CD4-positive, alpha-beta T cell treated with Interleukin-1 beta for 1 hour (primary cell): ENCODE results near the gene HMCN1.

Experiments
- DNase-seq, 2 donors: peaks; one replicate each; pipeline ENCODE4 v3.0.0-alpha.2; 2020 to 2022

The HMCN1 gene

DNA sequence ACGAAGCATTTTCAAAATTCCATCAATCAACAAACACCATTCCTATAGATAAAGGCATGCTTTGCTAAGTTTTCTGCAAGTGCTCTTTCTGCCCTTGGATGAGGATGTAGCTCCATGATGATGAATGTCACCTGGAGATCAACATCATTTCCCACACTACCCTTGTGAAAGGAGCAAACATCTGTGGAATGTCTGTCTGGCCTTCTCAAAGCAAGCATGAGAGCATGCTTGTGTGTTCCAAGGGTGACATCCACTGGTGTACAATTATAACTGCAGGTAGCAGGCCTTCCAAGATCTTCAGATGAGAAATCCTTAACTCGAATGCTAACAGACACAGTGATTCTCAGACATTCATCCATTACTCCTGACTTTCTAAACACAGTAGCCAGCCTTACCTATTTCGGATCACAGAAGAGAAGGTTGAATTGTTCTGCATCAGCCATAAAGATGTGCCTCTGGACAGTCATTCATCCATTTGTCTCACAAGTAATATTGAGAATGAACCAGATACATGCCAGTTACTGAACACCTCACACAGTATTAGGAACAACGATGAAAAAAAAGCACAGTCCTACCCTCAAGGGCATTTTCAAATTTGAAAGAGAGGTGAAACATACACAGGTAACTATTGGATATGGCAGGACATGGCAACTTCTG lies 478.5 kb downstream of the HMCN1 start:
- DNase-seq = peak in 1 of 2 donors; percentile 4

DNA sequence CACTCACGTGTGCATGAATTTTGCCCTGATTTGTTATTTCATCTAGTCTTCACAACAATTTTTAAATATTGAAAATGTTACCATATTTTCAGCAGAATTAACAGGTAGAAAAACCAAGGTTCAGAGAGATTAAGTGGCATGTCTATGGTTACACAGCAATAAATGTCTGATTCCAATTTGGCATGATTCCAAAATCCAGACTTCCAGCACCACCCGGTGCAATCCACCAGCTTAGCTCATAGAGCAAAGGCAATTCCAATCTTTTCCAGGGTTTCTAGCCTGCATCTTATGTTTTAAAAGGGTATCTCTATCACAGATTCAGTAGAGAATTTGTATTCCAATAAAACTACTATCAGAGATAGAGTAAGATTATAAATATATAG lies 479.0 kb downstream of the HMCN1 start:
- DNase-seq = no peak

DNA sequence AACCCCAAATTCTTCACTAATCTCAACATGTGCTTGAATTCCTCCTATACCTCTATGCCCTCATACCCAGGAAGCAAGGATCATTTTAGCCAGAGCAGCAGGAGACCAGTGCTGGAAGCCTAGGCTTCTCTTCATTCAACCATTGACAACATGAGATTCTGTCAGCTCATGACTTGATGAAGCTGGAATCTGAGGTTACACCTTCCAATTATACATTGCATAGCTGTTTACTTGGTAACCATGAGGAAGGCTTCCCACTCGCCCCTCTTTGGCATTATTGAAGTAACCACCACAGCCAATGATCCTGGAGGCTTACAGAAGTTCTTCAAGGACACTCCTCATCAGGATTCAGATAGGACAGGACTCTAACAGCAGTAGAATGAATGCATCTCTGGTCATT lies 480.6 kb downstream of the HMCN1 start:
- DNase-seq = no peak

DNA sequence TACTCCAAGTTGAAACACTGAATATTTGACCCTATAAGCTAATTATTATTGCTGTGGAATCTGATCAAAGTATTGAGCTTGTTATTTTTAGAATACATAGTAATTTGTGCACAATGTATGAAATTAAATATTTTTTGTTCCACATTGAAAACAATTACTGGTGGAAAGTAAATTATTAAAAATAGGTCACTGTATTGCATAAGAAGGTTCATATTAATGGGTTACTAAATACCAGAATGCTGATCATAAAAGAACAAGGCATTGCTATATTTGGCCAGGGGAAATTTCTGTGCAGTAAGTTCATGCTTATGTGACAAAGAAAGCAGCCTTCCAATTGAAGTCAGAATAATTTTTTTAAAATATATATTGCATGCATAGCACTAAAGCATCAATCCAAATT lies 481.4 kb downstream of the HMCN1 start:
- DNase-seq = no peak

DNA sequence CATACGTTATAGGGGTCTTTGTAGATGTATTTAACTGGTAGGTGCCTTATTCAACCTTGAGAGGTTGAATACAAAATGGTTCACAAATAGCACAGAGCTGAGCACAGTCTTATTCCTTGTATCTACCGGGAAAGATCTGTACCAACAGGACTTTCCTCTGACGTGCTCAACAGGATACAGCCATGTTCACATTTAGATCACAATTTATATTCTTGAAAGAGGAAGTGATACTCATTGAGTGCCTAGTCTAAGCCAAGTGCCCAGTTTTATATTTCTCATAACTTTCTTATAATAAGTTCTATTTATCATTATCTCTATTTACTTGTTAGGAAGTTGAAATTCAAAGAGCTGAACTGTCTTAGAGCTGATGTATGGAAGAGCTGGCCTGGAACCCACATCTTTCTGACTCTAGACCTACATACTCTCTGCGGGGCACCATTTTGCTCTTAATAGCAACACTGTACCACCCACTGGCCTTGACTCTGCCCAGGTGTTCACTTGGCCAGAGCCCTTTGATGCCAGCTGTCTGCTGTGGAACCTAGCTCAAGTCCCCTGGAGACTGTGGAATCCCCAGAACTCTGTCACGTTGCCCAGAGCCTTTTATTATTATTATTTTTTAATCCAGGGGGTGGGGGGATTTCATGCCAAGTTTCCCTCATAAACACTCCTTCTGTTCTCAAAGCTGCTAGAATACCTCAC lies 484.6 kb downstream of the HMCN1 start:
- no peak for DNase-seq

DNA sequence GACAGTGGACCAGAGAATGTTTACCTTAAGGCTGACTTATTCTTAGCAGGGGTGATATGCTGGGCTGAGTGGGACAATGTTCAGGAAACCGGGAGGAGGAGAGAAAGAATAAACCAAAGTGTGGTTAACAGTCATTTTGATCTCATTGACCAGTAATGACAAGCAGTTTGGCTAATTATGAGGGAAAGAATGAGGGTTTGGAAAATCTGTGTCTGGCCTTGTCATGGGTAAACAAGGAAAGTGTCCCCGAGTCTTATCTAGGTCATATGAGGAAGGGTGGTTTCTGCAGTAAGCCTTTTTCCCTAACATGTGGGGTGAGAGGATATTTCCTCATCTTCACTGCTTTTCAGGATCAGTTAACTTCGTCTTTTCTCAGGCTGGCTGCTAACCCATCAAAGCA lies 485.9 kb downstream of the HMCN1 start:
- no peak for DNase-seq

DNA sequence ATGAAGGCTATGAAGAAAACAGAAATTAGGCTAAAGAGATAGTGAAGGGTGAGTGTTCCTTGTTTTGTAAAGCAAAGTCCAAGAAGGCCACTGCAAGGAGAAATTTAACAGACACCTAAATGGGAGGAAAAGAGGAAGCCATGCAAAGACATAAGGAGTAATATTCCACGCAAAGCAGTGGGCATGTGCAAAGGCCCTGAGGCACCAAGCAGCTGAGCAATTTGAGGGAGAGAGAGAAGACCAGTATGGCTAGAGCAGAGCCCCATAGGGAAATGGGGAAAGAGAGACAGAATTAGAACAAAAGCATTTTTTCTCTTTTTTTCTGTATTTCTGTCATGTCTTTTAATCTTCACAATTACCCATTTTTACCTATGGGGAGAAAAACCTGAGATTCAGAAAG lies 486.7 kb downstream of the HMCN1 start:
- no peak for DNase-seq

DNA sequence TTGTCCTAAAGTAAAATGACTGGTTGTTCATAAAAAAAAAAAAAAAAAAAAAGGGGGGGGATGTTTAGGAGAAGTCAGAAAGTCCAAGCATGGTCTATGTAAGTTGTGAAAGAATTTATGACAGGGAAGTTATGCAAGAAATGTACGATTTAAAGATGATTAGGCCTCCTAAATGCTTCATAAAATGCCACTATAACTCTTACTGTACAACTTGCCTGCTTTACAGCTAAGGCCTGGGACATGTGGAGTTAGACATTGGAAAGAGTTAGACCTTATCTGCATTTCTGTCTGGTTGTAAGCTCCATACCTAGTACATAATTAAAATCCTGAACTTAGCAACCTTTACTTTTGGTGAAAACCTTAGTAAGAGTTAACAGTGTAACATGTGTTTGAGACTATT lies 490.9 kb downstream of the HMCN1 start:
- DNase-seq = no peak

DNA sequence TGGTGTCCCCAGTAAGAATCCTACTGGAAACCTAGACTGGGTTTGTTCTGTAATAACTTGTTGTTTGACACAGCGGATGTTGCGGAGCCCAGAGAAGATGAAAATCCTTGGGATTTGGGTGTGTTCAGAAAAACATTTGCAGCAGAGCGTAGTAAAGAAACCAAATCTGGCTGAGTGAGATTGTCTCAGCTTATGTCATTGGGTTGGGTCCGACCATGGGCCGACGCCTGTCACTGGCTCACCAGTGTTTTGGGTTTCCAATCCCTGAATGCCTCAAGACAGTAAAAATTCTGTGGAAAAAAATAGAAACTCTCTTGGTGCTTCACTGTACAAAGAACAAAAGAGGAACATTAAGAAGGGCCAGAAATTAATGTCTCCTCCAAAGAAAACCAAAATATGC lies 494.6 kb downstream of the HMCN1 start:
- no peak for DNase-seq

DNA sequence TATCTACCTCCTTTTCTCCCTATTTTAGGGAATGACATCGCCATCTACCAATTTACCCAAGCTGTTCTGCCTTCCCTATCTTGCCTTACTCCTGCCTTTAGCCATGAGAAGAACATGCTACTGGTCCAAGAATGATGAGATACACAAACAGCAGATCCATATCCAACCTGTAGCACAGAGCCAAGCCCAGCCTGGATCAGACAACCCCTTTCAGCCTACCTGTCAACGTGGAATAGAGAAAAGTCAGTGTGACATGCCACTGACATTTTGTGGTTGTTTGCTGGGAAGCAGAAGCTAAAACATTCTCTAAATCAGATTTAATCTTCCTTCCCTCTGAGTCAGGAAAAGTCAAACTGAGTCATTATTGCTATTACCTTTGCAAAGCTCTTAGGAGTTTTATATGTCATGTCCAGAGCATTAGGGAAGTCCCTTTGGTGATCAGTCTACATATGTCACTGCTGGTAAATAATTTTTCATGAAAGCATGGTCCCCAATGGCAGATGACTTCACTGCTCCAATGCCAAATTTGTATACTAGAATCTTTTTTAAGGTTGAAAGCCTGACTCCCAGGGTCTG lies 497.8 kb downstream of the HMCN1 start:
- DNase-seq = no peak

DNA sequence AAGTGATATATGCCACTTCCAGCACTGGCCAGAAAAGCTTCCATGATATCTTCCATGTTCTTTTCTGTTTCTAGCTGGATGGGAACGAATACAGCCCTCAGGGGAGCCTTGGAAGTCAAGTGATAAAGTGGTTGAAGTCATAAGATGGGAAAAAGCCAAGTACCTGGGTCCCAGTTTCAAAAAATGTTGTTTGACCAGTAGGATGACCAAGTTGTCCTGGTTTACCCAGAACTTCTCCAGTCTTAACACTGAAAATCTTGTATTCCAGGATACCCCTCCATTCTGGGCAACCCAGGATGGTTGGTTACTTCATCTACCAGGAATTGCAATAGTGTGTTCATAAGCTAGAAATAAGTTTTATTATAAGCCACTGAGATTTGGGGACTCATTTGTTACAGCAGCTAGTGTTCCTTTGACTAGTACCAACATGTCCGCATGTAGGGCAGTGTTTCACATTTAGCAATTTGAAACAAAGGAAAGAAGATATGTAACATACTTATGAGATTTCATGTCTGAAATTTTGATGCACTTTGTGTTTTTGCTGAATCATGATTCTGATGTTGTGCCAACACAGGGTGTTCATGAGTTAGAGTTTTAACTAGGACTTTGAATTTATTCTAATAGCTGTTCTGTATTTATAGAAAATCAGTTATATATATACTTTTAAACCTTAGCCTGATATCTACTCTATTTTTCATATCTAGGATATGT lies 500.9 kb downstream of the HMCN1 start:
- no peak for DNase-seq

DNA sequence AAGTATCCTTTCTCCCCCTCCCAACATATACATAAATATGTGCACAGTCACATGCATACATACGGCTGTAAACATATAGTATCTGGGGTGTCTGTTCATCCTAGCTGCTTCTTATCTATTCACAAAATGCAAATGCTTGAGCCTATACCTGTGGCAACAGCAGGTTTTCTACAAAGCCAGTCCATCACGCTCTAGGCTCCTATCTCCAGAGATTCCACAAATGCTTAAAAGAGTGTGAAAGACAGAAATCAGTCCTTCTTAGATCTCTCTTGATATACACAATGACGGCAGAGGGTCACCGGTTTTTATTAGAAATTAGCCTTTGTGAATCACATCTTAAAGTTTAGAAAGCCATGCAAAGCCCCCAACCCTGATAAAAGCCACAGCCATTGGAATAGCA lies 501.5 kb downstream of the HMCN1 start:
- DNase-seq = no peak

DNA sequence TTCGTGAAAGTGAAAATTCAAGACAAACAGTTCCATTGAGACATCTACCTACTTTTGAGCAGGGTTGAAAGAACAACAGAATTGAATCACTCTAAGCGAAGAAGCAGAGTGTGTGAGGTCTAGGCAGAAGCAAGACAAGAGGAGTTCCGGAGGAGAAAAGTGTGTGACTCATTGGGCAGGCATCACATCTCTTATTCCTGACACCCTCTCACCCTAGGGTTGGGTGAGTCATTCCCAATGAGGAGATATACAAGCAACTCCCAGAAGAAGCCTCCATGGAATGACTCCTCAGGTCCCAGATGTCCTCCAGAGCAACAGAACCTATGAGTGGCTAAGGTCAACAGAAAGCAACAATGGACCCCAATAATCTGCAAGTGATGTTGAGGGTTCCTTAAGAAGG lies 502.7 kb downstream of the HMCN1 start:
- DNase-seq = no peak

DNA sequence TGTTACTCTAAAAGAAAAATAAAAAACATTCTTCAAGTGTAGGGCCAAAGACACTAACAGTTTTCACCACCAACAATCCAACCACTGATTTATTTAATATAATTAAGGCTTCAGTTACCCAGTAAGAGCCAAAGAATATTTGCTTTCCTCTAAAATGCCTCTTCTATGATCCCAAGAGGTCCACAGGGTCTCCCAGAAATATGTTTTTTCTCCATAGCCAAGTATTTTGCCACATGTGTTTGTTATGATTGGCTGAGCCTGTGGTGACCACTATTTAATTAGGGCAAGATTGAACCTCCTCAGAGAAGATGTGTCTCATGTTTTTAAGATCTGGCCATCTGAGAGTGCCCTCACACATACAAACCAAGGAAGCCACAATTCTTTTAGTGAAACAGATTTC lies 505.0 kb downstream of the HMCN1 start:
- DNase-seq = no peak

DNA sequence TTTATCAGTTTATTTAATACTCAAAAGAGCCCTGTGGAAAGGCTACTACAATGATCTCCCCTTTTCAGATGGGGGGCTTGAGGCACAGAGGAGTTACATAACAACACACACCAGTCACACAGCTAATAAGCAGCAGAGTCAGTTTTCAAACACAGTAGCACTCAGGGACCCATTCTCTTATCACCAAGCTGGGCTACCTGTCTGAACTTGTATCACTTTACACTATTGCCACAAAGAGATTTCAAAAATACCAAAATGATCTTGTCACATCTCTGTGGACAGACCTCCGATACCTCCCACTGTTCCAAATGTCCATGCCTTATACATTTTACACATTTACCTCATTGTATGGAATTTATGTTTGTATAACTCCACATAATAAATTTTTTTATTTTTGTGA lies 506.2 kb downstream of the HMCN1 start:
- no peak for DNase-seq
